Measurements from ENCODE around the gene PSMG1.

The PSMG1 gene

GRCh38 chr21:39156024-39156423 is 27.2 kb downstream of the PSMG1 start:
- no peak for DNase-seq (ENCODE audit: low read depth)
- H3K4me3 ChIP-seq (ENCODE audit: low read depth, low read length) = no peak overlapping the region
- no peak for TF ChIP-seq CTCF (IDR thresholded peaks at IDR 0.05; ENCODE audit: insufficient read depth, low read depth, low read length, missing control alignments)

GRCh38 chr21:39155578-39155977 is 27.7 kb downstream of the PSMG1 start:
- no peak for TF ChIP-seq CTCF (IDR thresholded peaks at IDR 0.05; ENCODE audit: insufficient read depth, low read depth, low read length, missing control alignments)
- H3K4me3 ChIP-seq (ENCODE audit: low read depth, low read length) = no peak overlapping the region
- DNase-seq (ENCODE audit: low read depth) = no peak

GRCh38 chr21:39153842-39154241 is 29.4 kb downstream of the PSMG1 start:
- DNase-seq (ENCODE audit: low read depth) = no peak
- no peak for TF ChIP-seq CTCF (IDR thresholded peaks at IDR 0.05; ENCODE audit: insufficient read depth, low read depth, low read length, missing control alignments)
- H3K4me3 ChIP-seq (ENCODE audit: low read depth, low read length) = no peak overlapping the region

- DNase-seq (ENCODE audit: low read depth) = peak; percentile 18
- no peak overlapping the region for H3K4me3 ChIP-seq (ENCODE audit: low read depth, low read length)
- TF ChIP-seq CTCF (IDR thresholded peaks at IDR 0.05; ENCODE audit: insufficient read depth, low read depth, low read length, missing control alignments) = peak; percentile 49
Measured at GRCh38 chr21:39153373-39153772, 29.9 kb downstream of the PSMG1 start.

GRCh38 chr21:39152271-39152670 is 31.0 kb downstream of the PSMG1 start:
- no peak for DNase-seq (ENCODE audit: low read depth)
- no peak for TF ChIP-seq CTCF (IDR thresholded peaks at IDR 0.05; ENCODE audit: insufficient read depth, low read depth, low read length, missing control alignments)
- no peak overlapping the region for H3K4me3 ChIP-seq (ENCODE audit: low read depth, low read length)

- TF ChIP-seq CTCF (IDR thresholded peaks at IDR 0.05; ENCODE audit: insufficient read depth, low read depth, low read length, missing control alignments) = no peak
- no peak for DNase-seq (ENCODE audit: low read depth)
Measured at GRCh38 chr21:39150877-39151276, 32.4 kb downstream of the PSMG1 start.

GRCh38 chr21:39150316-39150715 is 32.9 kb downstream of the PSMG1 start:
- no peak for TF ChIP-seq CTCF (IDR thresholded peaks at IDR 0.05; ENCODE audit: insufficient read depth, low read depth, low read length, missing control alignments)
- no peak for DNase-seq (ENCODE audit: low read depth)
- H3K4me3 ChIP-seq (ENCODE audit: low read depth, low read length) = no peak overlapping the region

More at GRCh38 chr21:39150877-39151276, 32.4 kb downstream of the PSMG1 start:
- no peak overlapping the region for H3K4me3 ChIP-seq (ENCODE audit: low read depth, low read length)
